Gastrocnemius medialis (tissue), 4 donors: ENCODE data around the gene DLX4. TPM values are rescaled to one million over a fixed set of nuclear protein-coding genes. Genes with fewer than 3 reads are reported as not detected.

ENCODE experiments used
- ATAC-seq, 2 donors: fragments of 150-250 bp; one replicate each; pipeline ENCODE4 v1.9.1; 2016
- DNase-seq, 2 donors: peaks; one replicate each; pipeline ENCODE4 v3.0.0-alpha.2; 2019
- H3K27ac ChIP-seq, 4 donors: fragments of 200-600 bp; sonication (generic); 1 replicate in 1 of 4; 2 replicates in 3 of 4; pipeline ENCODE4 v1.5.1; 2016 to 2018; ENCODE audit warnings: mild to moderate bottlenecking in 2 of 4, moderate library complexity in 1 of 4
- H3K27me3 ChIP-seq, 3 donors: fragments of 200-600 bp; sonication (generic) in 2 of 3; 1 replicate in 1 of 3; 2 replicates in 2 of 3; pipeline versions ENCODE4 v1.5.1 to v1.6.0; 2016 to 2019; ENCODE audit warnings: mild to moderate bottlenecking in 1 of 3, moderate library complexity in 1 of 3
- H3K36me3 ChIP-seq, 2 donors: fragments of 200-600 bp; sonication (generic) in 1 of 2; one replicate each; pipeline ENCODE4 v1.5.1; 2017 to 2018
- H3K4me1 ChIP-seq, 2 donors: fragments of 200-600 bp; sonication (generic) in 1 of 2; one replicate each; pipeline ENCODE4 v1.5.1; 2016 to 2017; ENCODE audit warnings: mild to moderate bottlenecking in 2 of 2
- H3K4me3 ChIP-seq, 4 donors: fragments of 200-600 bp; sonication (generic) in 3 of 4; 1 replicate in 1 of 4; 2 replicates in 3 of 4; pipeline ENCODE4 v1.5.1; 2016 to 2019; ENCODE audit warnings: mild to moderate bottlenecking in 2 of 4
- H3K9me3 ChIP-seq, 3 donors: fragments of 200-600 bp; sonication (generic) in 2 of 3; 1 replicate in 1 of 3; 2 replicates in 2 of 3; pipeline ENCODE4 v1.5.1; 2016 to 2019
- POLR2A ChIP-seq, 2 donors: fragments of 450-650 bp; IDR thresholded peaks; one replicate each; pipeline ENCODE4 v1.6.1; 2017; ENCODE audit warnings: antibody characterized with exemption in 2 of 2, mild to moderate bottlenecking in 2 of 2, moderate library complexity in 2 of 2
- in situ Hi-C, 4 donors: fragments of 200-750 bp; cut with MboI; loops; one replicate each; pipeline versions ENCODE4 v1.15.0 to v1.8.0; 2017; ENCODE audit warnings: low sequenced_read_pairs in 4 of 4
- intact Hi-C: fragments of 100-400 bp; cut with DNase I; formaldehyde crosslinking; loops from one replicate; pipeline ENCODE4 v1.15.1; 2023; ENCODE audit warnings: low total_unique reads
- total RNA-seq, 4 donors: library from RNA; depleted of rRNA; stranded (reverse); fragments of >200 nt; gene quantifications; one replicate each; pipeline versions ENCODE4 v1.1.0 to v1.2.3, GENCODE V29; 2016
- TF ChIP-seq, protein P1 (sequence below), 5 experiments: fragments of 450-650 bp in 3 of 5; fragments of 200-600 bp in 2 of 5; sonication (generic) in 2 of 5; IDR thresholded peaks in 4 of 5; conservative IDR thresholded peaks in 1 of 5; 1 replicate in 4 of 5; 2 replicates in 1 of 5; pipeline ENCODE4 v1.5.1; 2016 to 2019; ENCODE audit warnings: antibody characterized with exemption in 5 of 5, mild to moderate bottlenecking in 3 of 5, moderate library complexity in 3 of 5

The DLX4 gene
- total RNA-seq, 4 donors from 2014 or later: not detected

DNA sequence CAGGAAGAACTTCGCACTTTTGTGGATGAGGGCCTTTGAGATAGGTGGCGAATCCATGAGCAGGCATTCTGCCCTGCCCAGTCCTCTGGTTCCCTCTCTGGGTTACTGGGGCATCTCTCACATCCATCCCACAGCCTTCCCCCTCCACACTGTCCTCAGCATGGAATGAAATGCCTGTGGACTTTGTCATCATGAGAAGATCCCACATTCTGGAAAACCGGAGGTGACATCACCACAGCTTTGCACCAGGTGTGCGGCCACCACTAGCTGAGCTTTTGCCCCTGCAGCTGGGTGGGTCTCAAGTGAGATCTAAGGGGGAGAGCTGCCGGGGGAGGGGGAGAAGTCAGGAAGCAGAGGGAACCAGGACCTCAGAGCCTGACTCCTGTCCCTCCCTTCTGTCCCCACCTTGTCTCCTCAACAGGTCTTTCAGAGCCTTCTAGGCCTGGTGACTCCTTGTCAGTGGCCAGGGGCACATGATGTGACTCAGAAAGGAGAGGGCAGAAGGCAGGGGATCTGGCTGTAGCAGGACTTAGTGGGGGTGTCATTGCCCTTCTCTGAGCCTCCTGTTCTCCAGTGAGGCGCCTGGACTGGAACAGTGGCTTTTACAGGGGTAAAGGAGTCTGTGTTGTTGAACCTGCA lies 40.0 kb upstream of the DLX4 start:
- Histone ChIP-seq H3K36me3 (no peaks in the 10 kb centered on the region), H3K4me1 (no peaks in the 10 kb centered on the region), H3K4me3 (no peak overlapping the region), H3K27ac (no peak overlapping the region), H3K27me3 (peaks cover 0 to 18% (median 5%) of the 10 kb centered on the region in 3 donors), H3K9me3 (no peaks in the 10 kb centered on the region)
- TF ChIP-seq POLR2A (IDR thresholded peaks at IDR 0.05): no peak
- TF ChIP-seq, protein P1, sequence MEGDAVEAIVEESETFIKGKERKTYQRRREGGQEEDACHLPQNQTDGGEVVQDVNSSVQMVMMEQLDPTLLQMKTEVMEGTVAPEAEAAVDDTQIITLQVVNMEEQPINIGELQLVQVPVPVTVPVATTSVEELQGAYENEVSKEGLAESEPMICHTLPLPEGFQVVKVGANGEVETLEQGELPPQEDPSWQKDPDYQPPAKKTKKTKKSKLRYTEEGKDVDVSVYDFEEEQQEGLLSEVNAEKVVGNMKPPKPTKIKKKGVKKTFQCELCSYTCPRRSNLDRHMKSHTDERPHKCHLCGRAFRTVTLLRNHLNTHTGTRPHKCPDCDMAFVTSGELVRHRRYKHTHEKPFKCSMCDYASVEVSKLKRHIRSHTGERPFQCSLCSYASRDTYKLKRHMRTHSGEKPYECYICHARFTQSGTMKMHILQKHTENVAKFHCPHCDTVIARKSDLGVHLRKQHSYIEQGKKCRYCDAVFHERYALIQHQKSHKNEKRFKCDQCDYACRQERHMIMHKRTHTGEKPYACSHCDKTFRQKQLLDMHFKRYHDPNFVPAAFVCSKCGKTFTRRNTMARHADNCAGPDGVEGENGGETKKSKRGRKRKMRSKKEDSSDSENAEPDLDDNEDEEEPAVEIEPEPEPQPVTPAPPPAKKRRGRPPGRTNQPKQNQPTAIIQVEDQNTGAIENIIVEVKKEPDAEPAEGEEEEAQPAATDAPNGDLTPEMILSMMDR (IDR thresholded peaks at IDR 0.05 in 4 of 5, conservative IDR thresholded peaks at IDR 0.05 in 1 of 5): no peak
- intact Hi-C loops: no loop called here
- ATAC-seq: no peak
- in situ Hi-C loops: no loop called here
- DNase-seq: no peak

GRCh38 chr17:49930880-49931279 lies 38.1 kb upstream of the DLX4 start:
- intact Hi-C loops: no loop called here
- ATAC-seq: no peak
- Histone ChIP-seq H3K36me3 (no peaks in the 10 kb centered on the region), H3K27ac (no peak overlapping the region), H3K9me3 (no peaks in the 10 kb centered on the region), H3K4me3 (no peak overlapping the region), H3K27me3 (peaks cover 0 to 16% (median 12%) of the 10 kb centered on the region in 3 donors), H3K4me1 (no peaks in the 10 kb centered on the region)
- TF ChIP-seq, protein P1 (IDR thresholded peaks at IDR 0.05 in 4 of 5, conservative IDR thresholded peaks at IDR 0.05 in 1 of 5): no peak
- TF ChIP-seq POLR2A (IDR thresholded peaks at IDR 0.05): no peak
- no peak for DNase-seq
- in situ Hi-C loops: no loop called here

DNA sequence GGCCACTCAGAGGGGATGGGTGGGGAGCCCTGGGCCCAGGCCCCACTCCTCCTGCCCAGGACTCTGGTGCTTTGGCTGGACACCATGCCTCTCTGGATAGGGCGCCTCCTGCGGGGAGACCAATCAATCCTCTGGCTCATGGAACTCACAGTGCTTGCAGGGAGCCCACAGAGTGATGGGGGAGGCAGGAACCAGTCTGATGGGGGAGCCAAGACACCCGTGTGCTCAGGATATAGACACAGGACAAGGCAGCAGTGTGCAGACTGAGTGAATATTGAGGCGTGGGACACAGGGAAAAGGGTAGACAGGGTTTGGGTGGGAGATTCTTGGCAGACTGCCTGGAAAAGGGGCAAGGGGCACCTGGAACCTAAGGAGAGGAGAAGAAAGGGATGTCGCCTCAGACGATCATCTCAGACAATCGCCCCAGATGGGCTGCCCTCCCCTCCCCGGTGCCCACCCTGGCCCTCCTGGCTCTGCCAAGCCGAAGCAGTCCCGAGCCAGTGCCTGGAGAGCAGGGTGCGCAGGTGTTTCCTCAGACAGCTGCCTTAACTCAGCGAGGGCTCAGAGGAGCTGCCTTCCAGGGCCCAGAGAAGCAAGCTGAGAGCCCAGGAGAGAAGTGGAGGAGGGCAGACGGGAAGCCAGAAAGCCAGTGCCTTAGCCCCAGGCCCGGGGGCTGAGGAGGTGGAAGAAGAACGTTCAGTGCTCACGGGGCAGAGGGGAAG lies 37.4 kb upstream of the DLX4 start:
- H3K4me1 ChIP-seq: no peaks in the 10 kb centered on the region
- in situ Hi-C loops: no loop called here
- intact Hi-C loops: no loop called here
- H3K27ac ChIP-seq: no peak overlapping the region
- ATAC-seq (no peak), DNase-seq (no peak)
- H3K9me3 ChIP-seq: no peaks in the 10 kb centered on the region
- TF ChIP-seq, protein P1 (IDR thresholded peaks at IDR 0.05 in 4 of 5, conservative IDR thresholded peaks at IDR 0.05 in 1 of 5): no peak
- no peak for TF ChIP-seq POLR2A (IDR thresholded peaks at IDR 0.05)
- no peak overlapping the region for H3K4me3 ChIP-seq
- H3K36me3 ChIP-seq: no peaks in the 10 kb centered on the region
- H3K27me3 ChIP-seq: peaks cover 0 to 16% (median 12%) of the 10 kb centered on the region in 3 donors

- H3K4me1 ChIP-seq: no peaks in the 10 kb centered on the region
- ATAC-seq (no peak), DNase-seq (no peak)
- intact Hi-C loops (no loop called here), in situ Hi-C loops (no loop called here)
- H3K27me3 ChIP-seq: peaks cover 0 to 14% (median 12%) of the 10 kb centered on the region in 3 donors
- H3K36me3 ChIP-seq: no peaks in the 10 kb centered on the region
- no peak for TF ChIP-seq POLR2A (IDR thresholded peaks at IDR 0.05)
- TF ChIP-seq, protein P1 (IDR thresholded peaks at IDR 0.05 in 4 of 5, conservative IDR thresholded peaks at IDR 0.05 in 1 of 5): no peak
- H3K9me3 ChIP-seq: no peaks in the 10 kb centered on the region
- H3K27ac ChIP-seq: no peak overlapping the region
- H3K4me3 ChIP-seq: no peak overlapping the region
Observed at GRCh38 chr17:49932138-49932723, 36.8 kb upstream of the DLX4 start.
